Measurements from ENCODE around the gene AHR. TPM values are rescaled to one million over a fixed set of nuclear protein-coding genes. Genes with fewer than 3 reads are reported as not detected.

Gene AHR
- total and polyA plus RNA-seq, 9 donors, result 10.1 to 51.8 (median 20.0) TPM

DNA sequence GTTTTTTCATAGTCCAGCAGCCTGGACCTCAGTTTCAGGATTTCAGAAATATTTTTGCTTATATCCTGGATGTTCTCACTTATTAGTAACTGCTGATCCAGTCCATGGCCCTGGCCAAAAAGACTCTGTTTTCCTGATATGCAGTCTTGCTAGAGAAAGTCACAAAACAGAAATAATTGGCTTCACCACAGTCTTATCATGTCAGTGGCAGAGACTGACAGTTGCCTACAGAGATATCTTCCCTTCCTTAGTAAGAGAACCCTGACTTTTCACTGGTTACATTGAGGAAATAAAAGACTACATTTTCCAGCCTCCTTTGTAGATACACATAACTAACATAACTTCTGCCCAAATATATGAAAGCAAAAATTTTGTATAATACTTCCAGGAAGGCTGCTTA is 56.6 kb downstream of the AHR start:
- no peaks in the 10 kb centered on the region for H3K36me3 ChIP-seq (ENCODE audit: control insufficient read depth, insufficient read depth, low read length)
- H3K27ac ChIP-seq (ENCODE audit: low read length), result no peak overlapping the region
- H3K4me3 ChIP-seq (ENCODE audit: low read length), result no peak overlapping the region
- no peaks in the 10 kb centered on the region for H3K4me1 ChIP-seq (ENCODE audit: control insufficient read depth, insufficient read depth, low read length)
- no peaks in the 10 kb centered on the region for H3K9me3 ChIP-seq (replicated peaks; ENCODE audit: control insufficient read depth, low read depth, low read length)
- DNase-seq, result no peak
- no peaks in the 10 kb centered on the region for H3K27me3 ChIP-seq (ENCODE audit: control insufficient read depth, insufficient read depth, low read length)

GRCh38 chr7:17357952-17358351 is 59.5 kb downstream of the AHR start:
- no peak overlapping the region for H3K27ac ChIP-seq (ENCODE audit: low read length)
- no peaks in the 10 kb centered on the region for H3K9me3 ChIP-seq (replicated peaks; ENCODE audit: control insufficient read depth, low read depth, low read length)
- no peaks in the 10 kb centered on the region for H3K36me3 ChIP-seq (ENCODE audit: control insufficient read depth, insufficient read depth, low read length)
- WGBS (ENCODE audit: insufficient coverage), result no CpG with 5 or more reads among the region's 2 CpGs
- H3K4me3 ChIP-seq (ENCODE audit: low read length), result no peak overlapping the region
- H3K27me3 ChIP-seq (ENCODE audit: control insufficient read depth, insufficient read depth, low read length), result no peaks in the 10 kb centered on the region
- DNase-seq, result no peak
- H3K4me1 ChIP-seq (ENCODE audit: control insufficient read depth, insufficient read depth, low read length), result no peaks in the 10 kb centered on the region

DNA sequence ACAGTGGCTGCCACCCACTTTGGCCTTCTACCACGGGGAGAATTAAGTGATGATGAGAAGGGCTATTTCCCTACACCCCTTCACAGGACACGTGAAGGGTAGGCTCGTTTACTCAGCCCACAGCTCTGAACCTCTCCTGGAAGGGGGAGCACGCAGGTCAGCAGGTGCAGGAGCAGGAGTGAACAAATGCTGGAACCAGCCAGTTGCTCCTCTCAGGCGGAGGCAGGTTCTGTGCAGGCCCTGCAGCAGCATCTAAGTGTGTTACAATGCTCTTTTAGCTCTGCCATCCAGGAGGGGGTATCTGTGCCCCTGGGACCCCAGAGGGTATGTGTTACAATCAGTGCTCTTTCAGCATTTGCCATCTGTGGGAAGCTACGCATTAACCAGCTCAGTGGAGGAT is 61.2 kb downstream of the AHR start:
- no peak for DNase-seq
- Histone ChIP-seq H3K9me3 (replicated peaks; ENCODE audit: control insufficient read depth, low read depth, low read length) (no peaks in the 10 kb centered on the region), H3K27me3 (ENCODE audit: control insufficient read depth, insufficient read depth, low read length) (no peaks in the 10 kb centered on the region), H3K4me1 (ENCODE audit: control insufficient read depth, insufficient read depth, low read length) (no peaks in the 10 kb centered on the region), H3K4me3 (ENCODE audit: low read length) (no peak overlapping the region), H3K27ac (ENCODE audit: low read length) (no peak overlapping the region), H3K36me3 (ENCODE audit: control insufficient read depth, insufficient read depth, low read length) (no peaks in the 10 kb centered on the region)
- 79% methylated on average over 5 of the region's 6 CpGs for WGBS (ENCODE audit: insufficient coverage)

- no peaks in the 10 kb centered on the region for H3K4me1 ChIP-seq (ENCODE audit: control insufficient read depth, insufficient read depth, low read length)
- H3K4me3 ChIP-seq (ENCODE audit: low read length), result no peak overlapping the region
- 95% methylated on average over 17 of the region's 23 CpGs for WGBS (ENCODE audit: insufficient coverage)
- H3K9me3 ChIP-seq (replicated peaks; ENCODE audit: control insufficient read depth, low read depth, low read length), result no peaks in the 10 kb centered on the region
- H3K27me3 ChIP-seq (ENCODE audit: control insufficient read depth, insufficient read depth, low read length), result no peaks in the 10 kb centered on the region
- peak; percentile 37 for DNase-seq
- H3K27ac ChIP-seq (ENCODE audit: low read length), result no peak overlapping the region
- no peaks in the 10 kb centered on the region for H3K36me3 ChIP-seq (ENCODE audit: control insufficient read depth, insufficient read depth, low read length)
Observed at GRCh38 chr7:17362439-17363105, 64.1 kb downstream of the AHR start.

DNA sequence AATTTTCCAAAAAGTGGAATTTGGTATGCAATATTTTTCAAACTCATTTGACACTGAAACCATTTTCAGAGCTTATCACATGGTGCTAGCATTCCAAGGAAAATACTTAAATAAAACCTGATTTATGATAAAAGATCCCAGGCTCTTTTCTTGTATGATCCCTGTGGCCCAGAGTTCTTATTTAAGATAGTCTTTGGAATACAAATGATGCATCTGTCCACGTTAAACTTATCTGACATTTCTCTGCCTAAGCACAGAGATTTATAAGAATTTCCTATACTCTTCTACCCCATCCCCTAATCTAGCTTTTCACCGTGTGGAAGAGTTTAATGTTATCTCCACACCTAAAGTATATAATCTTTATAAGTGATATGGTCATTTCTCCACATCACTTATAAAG is 66.2 kb downstream of the AHR start:
- no peak for DNase-seq
- WGBS (ENCODE audit: insufficient coverage), result no CpG with 5 or more reads among the region's 2 CpGs
- no peak overlapping the region for H3K4me3 ChIP-seq (ENCODE audit: low read length)
- H3K27ac ChIP-seq (ENCODE audit: low read length), result no peak overlapping the region
- no peaks in the 10 kb centered on the region for H3K9me3 ChIP-seq (replicated peaks; ENCODE audit: control insufficient read depth, low read depth, low read length)
- no peaks in the 10 kb centered on the region for H3K27me3 ChIP-seq (ENCODE audit: control insufficient read depth, insufficient read depth, low read length)
- no peaks in the 10 kb centered on the region for H3K36me3 ChIP-seq (ENCODE audit: control insufficient read depth, insufficient read depth, low read length)
- no peaks in the 10 kb centered on the region for H3K4me1 ChIP-seq (ENCODE audit: control insufficient read depth, insufficient read depth, low read length)

DNA sequence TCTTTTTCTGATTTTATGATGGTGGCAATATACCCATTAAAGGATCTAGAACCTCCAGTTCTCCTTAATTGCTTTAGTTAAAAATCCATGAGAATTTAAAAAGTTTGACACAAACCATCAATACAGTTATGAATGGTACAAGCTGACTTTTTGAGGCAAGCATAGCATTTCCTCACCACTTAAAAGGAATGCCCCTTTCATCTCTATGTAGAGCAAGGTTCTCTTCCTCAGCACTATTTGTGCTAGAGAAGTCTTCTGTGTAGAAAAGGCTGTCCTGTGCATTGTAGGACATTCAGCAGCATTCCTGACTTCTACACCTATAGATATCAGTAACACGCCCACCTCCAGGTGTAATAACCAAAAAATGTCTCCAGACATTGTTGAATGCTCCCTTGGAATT is 67.3 kb downstream of the AHR start:
- Histone ChIP-seq H3K27ac (ENCODE audit: low read length) (no peak overlapping the region), H3K4me1 (ENCODE audit: control insufficient read depth, insufficient read depth, low read length) (no peaks in the 10 kb centered on the region), H3K27me3 (ENCODE audit: control insufficient read depth, insufficient read depth, low read length) (no peaks in the 10 kb centered on the region), H3K4me3 (ENCODE audit: low read length) (no peak overlapping the region), H3K9me3 (replicated peaks; ENCODE audit: control insufficient read depth, low read depth, low read length) (no peaks in the 10 kb centered on the region), H3K36me3 (ENCODE audit: control insufficient read depth, insufficient read depth, low read length) (no peaks in the 10 kb centered on the region)
- no peak for DNase-seq
- WGBS (ENCODE audit: insufficient coverage), result no CpG with 5 or more reads among the region's 1 CpG

GRCh38 chr7:17367502-17367901 is 69.0 kb downstream of the AHR start:
- no peaks in the 10 kb centered on the region for H3K36me3 ChIP-seq (ENCODE audit: control insufficient read depth, insufficient read depth, low read length)
- DNase-seq, result no peak
- H3K27me3 ChIP-seq (ENCODE audit: control insufficient read depth, insufficient read depth, low read length), result no peaks in the 10 kb centered on the region
- WGBS (ENCODE audit: insufficient coverage), result no CpG with 5 or more reads among the region's 2 CpGs
- H3K4me1 ChIP-seq (ENCODE audit: control insufficient read depth, insufficient read depth, low read length), result no peaks in the 10 kb centered on the region
- no peak overlapping the region for H3K4me3 ChIP-seq (ENCODE audit: low read length)
- H3K27ac ChIP-seq (ENCODE audit: low read length), result no peak overlapping the region
- H3K9me3 ChIP-seq (replicated peaks; ENCODE audit: control insufficient read depth, low read depth, low read length), result no peaks in the 10 kb centered on the region

DNA sequence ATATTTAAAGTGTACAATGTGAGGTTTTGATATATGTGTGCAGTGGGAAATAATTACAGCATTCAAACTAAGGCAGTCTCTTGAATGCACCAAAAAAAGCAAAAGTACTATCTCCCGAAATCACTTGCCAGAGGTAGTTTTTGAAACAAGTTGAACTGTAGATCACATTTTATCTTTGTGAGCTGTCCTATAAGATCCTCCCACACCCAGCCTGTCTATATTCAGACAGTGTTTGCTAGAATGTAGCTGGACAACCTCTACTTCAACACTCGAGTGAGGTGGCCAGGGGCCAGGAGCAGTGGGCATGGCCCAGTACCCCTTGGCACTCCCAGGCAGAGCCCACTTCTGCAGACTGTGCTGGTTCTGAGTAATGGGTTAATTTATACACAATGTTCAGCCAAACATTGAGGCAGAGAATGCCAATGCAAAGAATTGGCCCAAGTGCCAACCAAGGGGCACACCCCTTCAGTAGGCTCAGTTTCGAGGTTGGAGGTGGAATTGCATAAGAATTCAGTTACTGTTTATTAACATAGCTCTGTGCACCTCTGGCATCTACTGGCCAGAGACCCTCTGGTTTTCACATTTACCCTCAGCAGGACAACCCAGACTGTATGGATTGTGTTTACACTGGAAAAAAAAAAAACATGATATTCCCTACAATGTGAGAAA is 70.5 kb downstream of the AHR start:
- no CpG with 5 or more reads among the region's 3 CpGs for WGBS (ENCODE audit: insufficient coverage)
- Histone ChIP-seq H3K9me3 (replicated peaks; ENCODE audit: control insufficient read depth, low read depth, low read length) (no peaks in the 10 kb centered on the region), H3K27ac (ENCODE audit: low read length) (no peak overlapping the region), H3K36me3 (ENCODE audit: control insufficient read depth, insufficient read depth, low read length) (no peaks in the 10 kb centered on the region), H3K4me1 (ENCODE audit: control insufficient read depth, insufficient read depth, low read length) (no peaks in the 10 kb centered on the region), H3K27me3 (ENCODE audit: control insufficient read depth, insufficient read depth, low read length) (no peaks in the 10 kb centered on the region), H3K4me3 (ENCODE audit: low read length) (no peak overlapping the region)
- DNase-seq, result no peak

DNA sequence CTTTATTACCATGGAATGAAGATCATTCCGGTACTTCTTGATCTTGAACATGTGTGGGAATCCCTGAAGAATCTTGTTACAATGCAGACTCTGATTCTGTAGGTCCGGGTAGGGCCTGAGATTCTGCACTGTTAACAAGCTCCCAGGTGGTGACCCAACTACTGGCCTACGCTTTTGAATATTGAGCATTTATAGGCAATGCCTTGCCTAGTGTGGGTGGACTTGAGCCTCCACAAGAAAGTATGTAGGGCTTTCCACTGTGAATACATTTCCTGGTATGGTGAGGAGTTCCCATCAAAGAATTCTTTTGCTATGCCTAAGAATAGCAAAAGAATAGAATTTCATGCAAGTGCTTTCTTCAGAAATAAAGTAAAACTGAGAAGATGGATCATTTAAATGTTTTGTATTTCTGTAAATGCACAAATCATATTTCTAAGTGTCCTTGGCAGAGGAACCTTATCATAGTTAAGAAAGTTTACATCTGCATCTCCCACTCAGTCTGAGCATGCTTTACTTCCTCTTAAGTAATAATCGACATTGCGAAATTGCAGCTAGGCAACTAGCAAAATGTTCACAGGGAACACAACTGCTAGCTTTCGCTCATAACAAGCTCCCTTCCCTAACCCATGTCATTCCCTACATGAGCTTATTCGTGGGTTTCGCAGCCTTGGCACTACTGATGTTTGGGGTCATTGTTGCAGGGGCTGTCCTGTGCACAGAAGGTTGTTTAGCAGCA is 71.4 kb downstream of the AHR start:
- 79% methylated on average over 3 of the region's 8 CpGs for WGBS (ENCODE audit: insufficient coverage)
- Histone ChIP-seq H3K27ac (ENCODE audit: low read length) (no peak overlapping the region), H3K36me3 (ENCODE audit: control insufficient read depth, insufficient read depth, low read length) (no peaks in the 10 kb centered on the region), H3K27me3 (ENCODE audit: control insufficient read depth, insufficient read depth, low read length) (no peaks in the 10 kb centered on the region), H3K4me3 (ENCODE audit: low read length) (no peak overlapping the region), H3K4me1 (ENCODE audit: control insufficient read depth, insufficient read depth, low read length) (no peaks in the 10 kb centered on the region), H3K9me3 (replicated peaks; ENCODE audit: control insufficient read depth, low read depth, low read length) (no peaks in the 10 kb centered on the region)
- peak; percentile 91 for DNase-seq

DNA sequence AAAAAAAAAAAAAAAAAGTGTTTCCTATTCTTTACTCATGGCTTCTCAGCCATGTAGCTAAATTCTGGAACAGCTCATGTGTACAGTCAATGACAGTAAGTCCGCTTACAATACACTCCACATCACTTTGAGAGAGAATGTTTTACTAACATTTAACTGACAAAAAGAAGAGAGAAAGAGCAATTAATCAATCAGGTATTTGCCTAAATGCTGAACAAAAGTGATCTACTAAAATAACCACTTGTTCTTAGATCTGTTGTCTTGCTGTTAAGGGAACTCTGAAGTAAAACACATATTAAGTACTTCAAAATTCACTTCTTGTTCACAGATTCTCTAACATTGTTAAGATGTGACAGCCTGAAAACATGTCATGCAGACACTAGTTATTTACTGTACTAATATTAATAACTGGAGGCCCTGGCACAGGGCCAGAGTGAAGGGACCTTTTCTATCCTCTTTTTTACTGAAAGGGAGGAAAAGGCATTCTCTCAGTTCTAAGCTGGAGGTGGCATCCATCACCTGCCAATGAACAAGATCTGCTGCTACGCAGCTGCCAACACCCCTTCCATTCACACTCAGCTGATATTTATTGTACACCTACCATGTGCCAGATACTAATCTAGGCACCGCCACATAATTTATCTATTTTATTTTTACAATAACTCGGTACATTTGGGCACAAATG is 72.6 kb downstream of the AHR start:
- Histone ChIP-seq H3K27ac (ENCODE audit: low read length) (no peak overlapping the region), H3K9me3 (replicated peaks; ENCODE audit: control insufficient read depth, low read depth, low read length) (no peaks in the 10 kb centered on the region), H3K4me3 (ENCODE audit: low read length) (no peak overlapping the region), H3K27me3 (ENCODE audit: control insufficient read depth, insufficient read depth, low read length) (no peaks in the 10 kb centered on the region), H3K4me1 (ENCODE audit: control insufficient read depth, insufficient read depth, low read length) (no peaks in the 10 kb centered on the region), H3K36me3 (ENCODE audit: control insufficient read depth, insufficient read depth, low read length) (no peaks in the 10 kb centered on the region)
- WGBS (ENCODE audit: insufficient coverage), result no CpG with 5 or more reads among the region's 4 CpGs
- DNase-seq, result no peak

All from muscle of leg (tissue), 11 donors.